Astrocyte (in vitro differentiated cells and primary cell): ENCODE data around the gene CAMK2G. TPM values are rescaled to one million over a fixed set of nuclear protein-coding genes. Genes with fewer than 3 reads are reported as not detected.
"Not testable (repeated sequence)": the region's sequence is repeated elsewhere in the genome, so short reads cannot be mapped to it uniquely, and the experiment has no call there.

Source experiments
- DNase-seq: peaks from one replicate; pipeline ENCODE4 v3.0.0-alpha.2; 2010; ENCODE audit warnings: low read depth
- FAIRE-seq: peaks from 2 replicates; lab custom pipeline; 2011; peaks lifted over from hg19 to GRCh38; lab: Jason Lieb, UNC
- H2AFZ ChIP-seq: 2 replicates; pipeline ENCODE4 v1.6.0; 2012; ENCODE audit warnings: low read depth, low read length, inconsistent platforms
- H3K27ac ChIP-seq: 2 replicates; pipeline ENCODE4 v1.5.1; 2011; ENCODE audit warnings: low read depth, low read length, inconsistent platforms
- H3K27me3 ChIP-seq: 2 replicates; pipeline ENCODE4 v1.6.0; 2011; ENCODE audit warnings: low read length, inconsistent platforms; ENCODE audit not compliant: insufficient read depth
- H3K36me3 ChIP-seq: 2 replicates; pipeline ENCODE4 v1.5.1; 2011; ENCODE audit warnings: low read length, inconsistent platforms; ENCODE audit not compliant: insufficient read depth
- H3K4me1 ChIP-seq: 2 replicates; pipeline ENCODE4 v1.5.1; 2011; ENCODE audit warnings: low read length, inconsistent platforms; ENCODE audit not compliant: insufficient read depth
- H3K4me2 ChIP-seq: 2 replicates; pipeline ENCODE4 v1.6.0; 2012; ENCODE audit warnings: low read length, inconsistent platforms
- H3K4me3 ChIP-seq: 2 replicates; pipeline ENCODE4 v1.5.1; 2011; ENCODE audit warnings: low read depth, mild to moderate bottlenecking, low read length, inconsistent platforms; ENCODE audit not compliant: insufficient read depth
- H3K79me2 ChIP-seq: 2 replicates; pipeline ENCODE4 v1.6.0; 2012; ENCODE audit warnings: mild to moderate bottlenecking, low read length, inconsistent platforms; ENCODE audit not compliant: insufficient read depth
- H3K9ac ChIP-seq: 2 replicates; pipeline ENCODE4 v1.6.0; 2012; ENCODE audit warnings: mild to moderate bottlenecking, low read length, inconsistent platforms
- H3K9me3 ChIP-seq: 2 replicates; pipeline ENCODE4 v1.5.1; 2012; ENCODE audit warnings: low read depth, mild to moderate bottlenecking, low read length, inconsistent platforms; ENCODE audit not compliant: insufficient read depth
- H4K20me1 ChIP-seq: 2 replicates; pipeline ENCODE4 v1.6.0; 2012; ENCODE audit warnings: low read length, inconsistent platforms; ENCODE audit not compliant: insufficient read depth
- H3K27ac Mint-ChIP-seq: one replicate; pipeline ENCODE4 v1.8.0; 2021; ENCODE audit warnings: mild to moderate bottlenecking, mixed read lengths; ENCODE audit not compliant: unreplicated experiment
- H3K27me3 Mint-ChIP-seq: one replicate; pipeline ENCODE4 v1.8.0; 2021; ENCODE audit warnings: low read depth, mixed read lengths; ENCODE audit not compliant: unreplicated experiment
- H3K36me3 Mint-ChIP-seq: one replicate; pipeline ENCODE4 v1.8.0; 2021; ENCODE audit warnings: low read depth, mixed read lengths; ENCODE audit not compliant: unreplicated experiment
- H3K4me1 Mint-ChIP-seq: one replicate; pipeline ENCODE4 v1.8.0; 2021; ENCODE audit warnings: low read depth, mixed read lengths; ENCODE audit not compliant: unreplicated experiment
- H3K4me3 Mint-ChIP-seq: one replicate; pipeline ENCODE4 v1.8.0; 2021; ENCODE audit warnings: mild to moderate bottlenecking, moderate library complexity, mixed read lengths; ENCODE audit not compliant: unreplicated experiment
- H3K9me3 Mint-ChIP-seq: one replicate; pipeline ENCODE4 v1.8.0; 2021; ENCODE audit warnings: mild to moderate bottlenecking, mixed read lengths; ENCODE audit not compliant: unreplicated experiment
- EZH2 ChIP-seq: IDR thresholded peaks from 2 replicates; pipeline ENCODE4 v1.6.1; 2012; ENCODE audit warnings: mild to moderate bottlenecking, low read length, inconsistent platforms; ENCODE audit not compliant: insufficient read depth
- total RNA-seq: library from RNA; stranded (reverse); gene quantifications from 2 replicates; pipeline ENCODE4 v1.2.1, GENCODE V29; 2021
- TF ChIP-seq, protein P1 (sequence below): IDR thresholded peaks from 2 replicates; pipeline ENCODE4 v1.5.1; 2011; ENCODE audit warnings: low read depth, mild to moderate bottlenecking, inconsistent platforms, low read length, moderate library complexity; ENCODE audit not compliant: insufficient read depth

CAMK2G gene
- total RNA-seq, 1 donor from 2014 or later, result 19.8 TPM

- Mint-ChIP-seq H3K4me3 (no peak overlapping the region), H3K27ac (no peak overlapping the region), H3K9me3 (no peaks in the 10 kb centered on the region), H3K4me1 (no peaks in the 10 kb centered on the region), H3K36me3 (peaks cover 33% of the 10 kb centered on the region), H3K27me3 (no peaks in the 10 kb centered on the region)
- Histone ChIP-seq H3K4me2 (no peak overlapping the region), H3K4me1 (no peaks in the 10 kb centered on the region), H3K9me3 (no peaks in the 10 kb centered on the region), H3K27me3 (no peaks in the 10 kb centered on the region), H3K9ac (no peak overlapping the region), H3K36me3 (peaks cover 49% of the 10 kb centered on the region), H3K79me2 (no peaks in the 10 kb centered on the region), H2AFZ (no peak overlapping the region), H3K27ac (no peak overlapping the region), H4K20me1 (peaks cover 29% of the 10 kb centered on the region), H3K4me3 (no peak overlapping the region)
- no peak for TF ChIP-seq EZH2
- TF ChIP-seq, protein P1, sequence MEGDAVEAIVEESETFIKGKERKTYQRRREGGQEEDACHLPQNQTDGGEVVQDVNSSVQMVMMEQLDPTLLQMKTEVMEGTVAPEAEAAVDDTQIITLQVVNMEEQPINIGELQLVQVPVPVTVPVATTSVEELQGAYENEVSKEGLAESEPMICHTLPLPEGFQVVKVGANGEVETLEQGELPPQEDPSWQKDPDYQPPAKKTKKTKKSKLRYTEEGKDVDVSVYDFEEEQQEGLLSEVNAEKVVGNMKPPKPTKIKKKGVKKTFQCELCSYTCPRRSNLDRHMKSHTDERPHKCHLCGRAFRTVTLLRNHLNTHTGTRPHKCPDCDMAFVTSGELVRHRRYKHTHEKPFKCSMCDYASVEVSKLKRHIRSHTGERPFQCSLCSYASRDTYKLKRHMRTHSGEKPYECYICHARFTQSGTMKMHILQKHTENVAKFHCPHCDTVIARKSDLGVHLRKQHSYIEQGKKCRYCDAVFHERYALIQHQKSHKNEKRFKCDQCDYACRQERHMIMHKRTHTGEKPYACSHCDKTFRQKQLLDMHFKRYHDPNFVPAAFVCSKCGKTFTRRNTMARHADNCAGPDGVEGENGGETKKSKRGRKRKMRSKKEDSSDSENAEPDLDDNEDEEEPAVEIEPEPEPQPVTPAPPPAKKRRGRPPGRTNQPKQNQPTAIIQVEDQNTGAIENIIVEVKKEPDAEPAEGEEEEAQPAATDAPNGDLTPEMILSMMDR, result no peak
- DNase-seq (no peak), FAIRE-seq (no peak)
Measured at GRCh38 chr10:73797324-73798025, 76.9 kb downstream of the CAMK2G start.

- Mint-ChIP-seq H3K4me3 (no peak overlapping the region), H3K9me3 (no peaks in the 10 kb centered on the region), H3K36me3 (peaks cover 33% of the 10 kb centered on the region), H3K4me1 (no peaks in the 10 kb centered on the region), H3K27me3 (no peaks in the 10 kb centered on the region), H3K27ac (no peak overlapping the region)
- Histone ChIP-seq H3K9ac (no peak overlapping the region), H4K20me1 (peaks cover 25% of the 10 kb centered on the region), H3K27ac (no peak overlapping the region), H3K36me3 (peaks cover 46% of the 10 kb centered on the region), H3K4me2 (no peak overlapping the region), H3K79me2 (no peaks in the 10 kb centered on the region), H3K27me3 (no peaks in the 10 kb centered on the region), H3K4me1 (no peaks in the 10 kb centered on the region), H2AFZ (no peak overlapping the region), H3K4me3 (no peak overlapping the region), H3K9me3 (no peaks in the 10 kb centered on the region)
- FAIRE-seq (no peak), DNase-seq (no peak)
- no peak for TF ChIP-seq EZH2
- TF ChIP-seq, protein P1, result no peak
Measured at GRCh38 chr10:73796766-73797165, 77.6 kb downstream of the CAMK2G start.

GRCh38 chr10:73796035-73796434, 78.3 kb downstream of the CAMK2G start:
- not testable (repeated sequence) for H3K27ac ChIP-seq, DNase-seq, H3K9ac ChIP-seq, H2AFZ ChIP-seq, H3K27me3 Mint-ChIP-seq, H3K4me1 ChIP-seq, H3K4me2 ChIP-seq, H3K4me1 Mint-ChIP-seq, H3K4me3 ChIP-seq, H3K27me3 ChIP-seq, H3K27ac Mint-ChIP-seq, H3K4me3 Mint-ChIP-seq, H3K9me3 ChIP-seq, FAIRE-seq, H3K79me2 ChIP-seq, H3K9me3 Mint-ChIP-seq
- peaks cover 39% of the 10 kb centered on the region for H3K36me3 ChIP-seq
- H3K36me3 Mint-ChIP-seq, result peaks cover 37% of the 10 kb centered on the region
- H4K20me1 ChIP-seq, result peaks cover 25% of the 10 kb centered on the region

DNA sequence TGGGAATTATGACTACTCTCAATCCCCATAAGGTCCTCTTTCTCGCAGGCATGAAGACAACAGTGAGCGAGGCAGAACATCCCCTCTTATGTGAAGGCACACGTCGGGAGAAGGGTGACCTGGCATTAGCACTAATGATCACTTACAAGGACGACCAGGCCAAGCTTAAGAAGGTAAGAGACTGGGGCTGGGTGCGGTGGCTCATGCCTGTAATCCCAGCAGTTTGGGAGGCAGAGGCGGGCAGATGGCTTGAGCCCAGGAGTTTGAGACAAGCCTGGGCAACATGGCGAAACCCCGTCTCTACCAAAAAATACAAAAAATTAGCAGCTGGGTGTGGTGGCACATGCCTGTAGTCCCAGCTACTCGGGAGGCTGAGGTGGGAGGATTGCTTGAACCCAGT, 78.9 kb downstream of the CAMK2G start:
- not testable (repeated sequence) for H2AFZ ChIP-seq, H3K27ac Mint-ChIP-seq, H3K4me2 ChIP-seq, H3K4me1 Mint-ChIP-seq, H3K27me3 Mint-ChIP-seq, H3K4me3 ChIP-seq, H3K4me1 ChIP-seq, H3K27ac ChIP-seq, H3K9ac ChIP-seq, H3K4me3 Mint-ChIP-seq, H3K27me3 ChIP-seq, H3K79me2 ChIP-seq, H3K9me3 Mint-ChIP-seq, FAIRE-seq, DNase-seq, H3K9me3 ChIP-seq
- peaks cover 37% of the 10 kb centered on the region for H3K36me3 Mint-ChIP-seq
- peaks cover 38% of the 10 kb centered on the region for H3K36me3 ChIP-seq
- peaks cover 27% of the 10 kb centered on the region for H4K20me1 ChIP-seq
